ENCODE data around the gene ACOT7. TPM values are rescaled to one million over a fixed set of nuclear protein-coding genes. Genes with fewer than 3 reads are reported as not detected.

The ACOT7 gene
- total and polyA plus RNA-seq, 2 experiments from 2014 or later: 167 to 169 TPM

- Histone ChIP-seq H3K27ac (ENCODE audit: low read depth) (no peak overlapping the region), H3K4me2 (peak overlapping the region; percentile 60; the same call in 1 of the 2 replicates), H2AFZ (no peak overlapping the region), H3K79me2 (replicated peaks; ENCODE audit: insufficient read depth) (no peaks in the 10 kb centered on the region), H3K4me3 (peak overlapping the region; percentile 63), H4K20me1 (replicated peaks; ENCODE audit: insufficient read depth) (no peaks in the 10 kb centered on the region; the same call in 1 of the 2 replicates), H3K9me2 (ENCODE audit: insufficient read depth) (no peaks in the 10 kb centered on the region), H3K4me1 (ENCODE audit: insufficient read depth) (no peaks in the 10 kb centered on the region; the same call in 1 of the 2 replicates), H3K27me3 (ENCODE audit: insufficient read depth) (peaks cover 21% of the 10 kb centered on the region), H3F3A (replicated peaks; ENCODE audit: low read depth) (peaks cover 17% of the 10 kb centered on the region), H3K36me3 (ENCODE audit: insufficient read depth) (no peaks in the 10 kb centered on the region)
- Mint-ChIP-seq H3K27ac (no peak overlapping the region), H3K9me3 (no peaks in the 10 kb centered on the region), H3K27me3 (ENCODE audit: insufficient read depth, low read depth, poor library complexity) (peaks cover 33% of the 10 kb centered on the region), H3K4me3 (peak overlapping the region; percentile 59), H3K4me1 (peaks cover 8% of the 10 kb centered on the region; the same call in 2 of the 3 replicates), H3K36me3 (ENCODE audit: low read depth) (no peaks in the 10 kb centered on the region; the same call in 2 of the 3 replicates)
- ATAC-seq: peak; percentile 64
- peak; percentile 93 for DNase-seq (ENCODE audit: low spot score)
- peak; percentile 99 for TF ChIP-seq CREB1 (CRISPR knock-in tag; IDR thresholded peaks at IDR 0.05; ENCODE audit: low read depth)
- TF ChIP-seq STAT1 (IDR thresholded peaks at IDR 0.05; ENCODE audit: unreplicated experiment): no peak
- TF ChIP-seq JUNB (IDR thresholded peaks at IDR 0.05; ENCODE audit: unreplicated experiment): no peak
- TF ChIP-seq EZH2 (IDR thresholded peaks at IDR 0.05; ENCODE audit: low read depth, unreplicated experiment): no peak
- TF ChIP-seq ZNF331 (CRISPR knock-in tag; IDR thresholded peaks at IDR 0.05; ENCODE audit: low read depth): no peak
- TF ChIP-seq POLR2AphosphoS5 (IDR thresholded peaks at IDR 0.05; ENCODE audit: low read depth): peak; percentile 26; the same call in 1 of the 2 replicates
- TF ChIP-seq EZH2phosphoT487 (IDR thresholded peaks at IDR 0.05; ENCODE audit: unreplicated experiment): no peak
- TF ChIP-seq REST (IDR thresholded peaks at IDR 0.05; ENCODE audit: unreplicated experiment): no peak
- TF ChIP-seq CTCF (conservative IDR thresholded peaks at IDR 0.05; ENCODE audit: low read depth in 2 of 2): 0 out of 4 replicates have a peak, but pooled peaks of 1 of the 2 experiments have one; percentile 8
- TF ChIP-seq ZNF462 (CRISPR knock-in tag; IDR thresholded peaks at IDR 0.05): no peak
- TF ChIP-seq NANOG (IDR thresholded peaks at IDR 0.05; ENCODE audit: borderline replicate concordance): no peak
- no peak for TF ChIP-seq ZNF114 (CRISPR knock-in tag; IDR thresholded peaks at IDR 0.05)
Observed at GRCh38 chr1:6259491-6260362, 133.8 kb downstream of the ACOT7 start.

Data from GM23338 (cell line).